ENCODE data around the gene TMEM132D.

Gene TMEM132D

DNA sequence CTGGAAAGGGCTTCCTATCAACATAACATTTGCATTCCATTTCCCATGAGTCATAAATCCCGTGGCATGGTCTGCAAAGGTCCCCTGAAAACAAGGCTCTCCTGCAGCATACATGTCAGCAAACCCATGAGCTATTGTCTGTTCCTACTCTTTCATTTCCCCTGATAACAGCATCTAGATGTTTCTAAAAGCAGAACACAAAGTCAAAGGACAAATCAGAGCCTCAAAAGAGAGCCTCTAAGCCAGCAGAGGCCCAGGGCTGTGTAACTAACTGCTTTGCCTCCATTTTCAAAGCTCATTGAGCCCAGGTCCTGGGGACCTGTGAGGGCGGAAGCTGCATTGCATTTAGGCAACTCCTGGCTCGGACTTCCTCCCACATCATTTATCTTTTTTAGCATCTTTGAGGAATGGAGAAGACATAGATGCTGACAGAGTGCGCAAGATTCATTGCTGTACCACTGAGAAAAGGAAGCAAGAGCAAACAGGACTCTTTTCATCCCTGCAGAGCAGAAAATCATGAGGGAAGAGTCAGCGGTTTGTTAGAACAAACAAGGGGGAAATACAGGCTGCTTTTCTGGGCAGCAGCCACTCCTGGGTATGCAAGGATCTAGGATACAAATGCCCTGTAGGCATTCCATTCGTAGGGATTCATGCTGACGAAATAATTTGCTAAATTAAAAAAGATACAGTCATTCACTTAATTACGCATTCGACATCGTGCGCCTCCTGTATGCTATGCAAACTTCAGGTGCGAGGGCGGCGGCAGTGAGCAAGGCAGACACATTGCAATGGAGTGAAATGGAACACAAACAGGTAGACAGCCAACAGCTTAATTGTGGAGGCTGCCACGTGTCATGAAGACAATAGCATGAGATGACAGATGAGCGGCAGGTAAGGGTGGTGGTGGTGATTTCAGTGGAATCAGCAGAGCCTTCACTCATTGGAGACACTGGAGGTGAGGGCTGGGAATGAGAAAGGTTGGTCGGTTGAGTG lies 131.0 kb downstream of the TMEM132D start:
- DNase-seq (ENCODE audit: extremely low read depth, low read depth): no peak
- no peak for TF ChIP-seq CTCF (IDR thresholded peaks at IDR 0.05; ENCODE audit: low read depth, low read length)

GRCh38 chr12:129771238-129771637 lies 132.6 kb downstream of the TMEM132D start:
- no peak for DNase-seq (ENCODE audit: extremely low read depth, low read depth)
- TF ChIP-seq CTCF (IDR thresholded peaks at IDR 0.05; ENCODE audit: low read depth, low read length): no peak

GRCh38 chr12:129765719-129766118 lies 138.1 kb downstream of the TMEM132D start:
- no peak for TF ChIP-seq CTCF (IDR thresholded peaks at IDR 0.05; ENCODE audit: low read depth, low read length)
- DNase-seq (ENCODE audit: extremely low read depth, low read depth): no peak

DNA sequence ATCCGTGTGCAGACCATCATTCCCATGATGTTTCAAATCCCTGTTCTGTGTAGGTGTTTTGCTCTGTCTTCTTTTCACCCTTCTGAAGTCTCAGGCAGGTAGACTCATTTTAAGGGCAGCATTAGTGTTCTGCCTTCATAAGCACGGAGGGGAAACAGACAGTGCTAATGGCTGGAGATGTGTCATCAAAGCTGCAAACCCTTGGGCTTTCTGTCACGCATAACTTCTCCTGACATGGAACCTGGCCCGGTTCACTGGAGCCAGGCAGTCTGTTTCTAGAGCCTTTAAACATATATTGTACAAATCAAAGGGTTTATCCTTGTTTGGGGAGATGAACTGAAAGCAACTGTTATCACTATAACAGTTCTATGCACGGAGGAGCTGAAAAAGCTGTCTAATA lies 141.4 kb downstream of the TMEM132D start:
- TF ChIP-seq CTCF (IDR thresholded peaks at IDR 0.05; ENCODE audit: low read depth, low read length): no peak
- no peak for DNase-seq (ENCODE audit: extremely low read depth, low read depth)

- DNase-seq (ENCODE audit: extremely low read depth, low read depth): no peak
- TF ChIP-seq CTCF (IDR thresholded peaks at IDR 0.05; ENCODE audit: low read depth, low read length): no peak
These were observed 150.2 kb downstream of the TMEM132D start for GRCh38 chr12:129753586-129753985.

- no peak for DNase-seq (ENCODE audit: extremely low read depth, low read depth)
- no peak for TF ChIP-seq CTCF (IDR thresholded peaks at IDR 0.05; ENCODE audit: low read depth, low read length)
These were observed 153.4 kb downstream of the TMEM132D start for GRCh38 chr12:129750421-129750820.

DNA sequence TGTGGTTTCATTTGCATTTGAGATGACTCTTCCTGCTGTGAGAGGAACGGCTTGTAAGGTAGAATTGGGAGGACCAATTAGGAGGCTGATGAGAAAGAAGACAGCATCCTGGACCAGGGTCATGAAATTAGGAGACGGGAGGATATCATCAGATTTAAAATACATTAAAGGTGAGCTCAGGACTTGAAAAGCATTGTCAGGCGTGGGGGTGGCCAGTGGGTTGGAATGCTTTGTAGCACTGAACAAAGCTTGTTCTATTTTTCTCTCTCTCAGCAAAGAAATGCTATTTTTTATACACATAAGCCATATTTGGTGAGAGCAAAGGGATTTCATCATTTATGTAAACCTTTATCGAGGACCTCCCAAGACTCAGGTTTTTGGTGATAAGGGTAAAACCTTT lies 157.5 kb downstream of the TMEM132D start:
- TF ChIP-seq CTCF (IDR thresholded peaks at IDR 0.05; ENCODE audit: low read depth, low read length): no peak
- DNase-seq (ENCODE audit: extremely low read depth, low read depth): no peak
